ENCODE measurements around the gene DRD3.

Gene DRD3

DNA sequence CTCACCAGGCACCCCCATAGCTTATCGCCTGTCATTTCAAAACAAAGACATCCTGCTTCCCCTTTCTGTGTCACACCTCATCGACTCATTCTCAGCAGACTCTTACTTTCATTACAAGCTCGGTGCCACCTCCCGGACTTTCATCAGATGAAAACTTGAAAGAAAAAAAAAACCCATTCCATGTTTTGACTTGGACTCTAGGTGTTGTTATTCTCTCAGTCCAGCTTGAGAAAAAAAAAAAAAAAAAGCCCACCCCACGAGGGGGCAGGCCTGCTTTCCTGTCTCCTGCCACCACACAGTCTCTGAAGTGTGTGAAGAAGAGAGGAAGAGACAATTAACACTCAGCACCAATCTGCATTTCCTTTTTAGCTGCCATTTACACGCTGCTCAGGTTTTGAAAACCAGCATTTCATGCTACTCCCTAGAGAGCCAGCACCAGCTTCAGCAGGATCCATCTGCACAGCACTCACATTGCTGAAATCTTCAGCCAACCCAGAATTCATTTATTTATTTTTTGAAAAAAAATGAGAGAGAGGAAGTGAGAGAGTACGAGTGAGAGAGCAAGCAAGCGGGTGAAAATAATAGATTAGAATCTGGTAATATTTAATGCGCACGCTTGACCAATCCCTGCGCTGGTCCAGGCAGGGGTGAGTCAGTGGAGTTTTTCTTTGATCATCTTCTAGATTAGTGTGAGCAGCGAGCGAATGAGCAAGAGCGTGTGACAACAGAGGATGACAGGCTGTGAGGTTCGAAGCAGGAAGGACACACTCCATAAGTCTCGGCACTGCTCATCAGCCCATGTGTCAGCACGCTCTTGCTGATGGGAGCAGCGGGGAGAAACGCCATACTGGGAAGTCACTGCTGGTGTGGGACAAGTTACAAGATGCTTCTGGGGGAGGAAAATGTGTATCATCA, 35.0 kb upstream of the DRD3 start:
- Histone ChIP-seq H3K27me3 (ENCODE audit: insufficient read depth, low read length) (no peaks in the 10 kb centered on the region), H3K9me3 (ENCODE audit: low read length) (no peaks in the 10 kb centered on the region), H3K36me3 (ENCODE audit: insufficient read depth, low read length) (no peaks in the 10 kb centered on the region), H3K4me3 (ENCODE audit: low read length) (peak overlapping the region; percentile 42), H2AFZ (ENCODE audit: low read depth, low read length) (peak overlapping the region; percentile 35), H3K4me1 (ENCODE audit: insufficient read depth, low read length) (peaks cover 20% of the 10 kb centered on the region)

DNA sequence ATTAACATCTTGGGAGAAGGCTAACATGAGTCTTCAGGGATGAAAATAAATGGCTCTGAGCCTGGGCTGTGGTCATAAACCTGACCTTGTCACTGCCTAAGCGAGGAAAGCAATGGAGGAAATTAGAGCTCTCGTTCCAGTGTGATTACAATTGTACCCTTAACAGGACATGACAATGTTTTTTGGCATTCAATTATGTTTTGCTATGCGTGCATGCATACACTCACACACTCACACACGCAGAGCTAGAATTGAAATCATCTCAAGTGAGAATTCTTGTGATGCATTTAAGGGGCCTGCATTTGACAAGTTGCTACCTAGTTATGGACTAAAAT, 34.4 kb upstream of the DRD3 start:
- Histone ChIP-seq H3K4me1 (ENCODE audit: insufficient read depth, low read length) (peaks cover 20% of the 10 kb centered on the region), H2AFZ (ENCODE audit: low read depth, low read length) (peak overlapping the region; percentile 35), H3K36me3 (ENCODE audit: insufficient read depth, low read length) (no peaks in the 10 kb centered on the region), H3K27me3 (ENCODE audit: insufficient read depth, low read length) (no peaks in the 10 kb centered on the region), H3K4me3 (ENCODE audit: low read length) (peak overlapping the region; percentile 42), H3K9me3 (ENCODE audit: low read length) (no peaks in the 10 kb centered on the region)

DNA sequence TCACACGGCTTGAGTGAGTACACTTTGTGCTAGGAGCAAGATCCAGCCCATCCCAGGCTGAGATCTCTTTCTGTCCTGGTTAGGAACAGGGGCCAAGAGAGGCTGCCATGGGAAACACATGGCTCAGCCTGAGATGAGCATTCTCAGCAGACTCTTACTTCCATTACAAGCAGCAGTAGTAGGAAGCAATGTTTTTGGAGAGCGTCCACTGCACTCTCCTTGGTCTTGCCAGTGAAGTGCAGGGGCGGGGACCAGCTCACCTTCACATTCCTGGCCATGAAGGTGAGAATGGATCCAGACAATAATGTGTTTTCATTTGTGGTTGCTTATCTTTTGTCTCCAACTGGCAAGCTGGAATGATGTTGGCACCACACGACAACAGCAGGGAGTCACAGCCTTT, 33.8 kb upstream of the DRD3 start:
- no peaks in the 10 kb centered on the region for H3K9me3 ChIP-seq (ENCODE audit: low read length)
- H3K27me3 ChIP-seq (ENCODE audit: insufficient read depth, low read length), result no peaks in the 10 kb centered on the region
- H3K4me1 ChIP-seq (ENCODE audit: insufficient read depth, low read length), result peaks cover 20% of the 10 kb centered on the region
- H3K36me3 ChIP-seq (ENCODE audit: insufficient read depth, low read length), result no peaks in the 10 kb centered on the region
- no peak overlapping the region for H2AFZ ChIP-seq (ENCODE audit: low read depth, low read length)
- H3K4me3 ChIP-seq (ENCODE audit: low read length), result no peak overlapping the region

DNA sequence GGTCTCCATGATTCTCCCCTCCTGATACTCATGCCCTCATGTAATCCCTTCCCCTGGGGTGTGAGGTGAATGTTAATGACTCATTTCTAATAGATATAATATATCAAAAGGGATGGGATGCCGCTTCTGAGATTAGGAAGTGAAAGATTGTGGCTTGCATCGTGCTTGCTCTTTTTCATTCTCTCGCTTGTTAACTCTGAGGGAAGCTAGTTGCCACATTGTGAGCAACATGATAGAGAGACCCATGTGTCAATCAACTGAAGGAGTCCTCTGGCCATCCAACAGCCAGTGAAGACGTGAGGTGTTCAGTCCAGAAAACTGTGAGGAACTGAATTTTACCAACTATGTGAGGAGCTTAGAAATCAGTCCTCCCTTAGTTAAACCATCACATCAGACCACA, 28.9 kb upstream of the DRD3 start:
- Histone ChIP-seq H3K4me1 (ENCODE audit: insufficient read depth, low read length) (no peaks in the 10 kb centered on the region), H3K9me3 (ENCODE audit: low read length) (no peaks in the 10 kb centered on the region), H3K36me3 (ENCODE audit: insufficient read depth, low read length) (no peaks in the 10 kb centered on the region), H2AFZ (ENCODE audit: low read depth, low read length) (no peak overlapping the region), H3K27me3 (ENCODE audit: insufficient read depth, low read length) (no peaks in the 10 kb centered on the region), H3K4me3 (ENCODE audit: low read length) (no peak overlapping the region)

DNA sequence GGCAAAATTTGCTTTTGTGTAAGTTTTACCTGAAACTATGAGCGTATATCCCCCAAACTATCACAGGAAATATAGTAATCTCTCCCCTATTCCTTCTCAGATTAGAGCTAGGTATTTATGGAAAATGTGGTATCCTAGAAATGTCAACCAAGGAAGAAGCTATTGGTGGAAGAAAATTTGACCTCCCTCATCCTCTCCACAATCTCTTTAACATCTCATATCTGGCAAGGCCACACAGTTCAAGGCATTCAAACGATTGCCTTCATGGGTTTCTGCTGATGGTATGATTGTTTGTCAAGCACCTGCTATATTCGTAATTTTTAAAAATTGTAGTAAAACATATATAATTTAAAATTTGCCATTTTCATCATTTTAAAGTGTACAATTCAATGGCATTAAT, 27.5 kb upstream of the DRD3 start:
- Histone ChIP-seq H3K36me3 (ENCODE audit: insufficient read depth, low read length) (no peaks in the 10 kb centered on the region), H3K9me3 (ENCODE audit: low read length) (no peaks in the 10 kb centered on the region), H3K27me3 (ENCODE audit: insufficient read depth, low read length) (no peaks in the 10 kb centered on the region), H3K4me3 (ENCODE audit: low read length) (no peak overlapping the region), H2AFZ (ENCODE audit: low read depth, low read length) (no peak overlapping the region), H3K4me1 (ENCODE audit: insufficient read depth, low read length) (no peaks in the 10 kb centered on the region)

DNA sequence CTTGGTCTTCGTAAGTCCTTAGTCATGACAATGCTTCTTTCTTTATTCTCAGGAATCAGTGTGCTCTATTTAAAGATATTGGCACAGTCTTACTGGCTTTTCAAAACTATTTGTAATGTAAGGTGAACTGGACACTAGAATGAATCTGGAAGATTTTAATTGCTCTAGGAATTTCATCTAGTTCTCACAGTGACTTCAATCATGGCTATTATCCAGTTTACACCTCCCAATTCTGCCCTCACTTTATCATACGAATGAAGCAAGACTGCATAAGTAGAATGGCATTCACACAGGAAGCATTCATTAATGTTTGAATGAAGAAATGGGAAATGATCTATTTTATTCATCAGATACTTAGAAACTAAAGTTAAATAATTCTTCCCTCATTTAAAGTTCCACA, 26.7 kb upstream of the DRD3 start:
- no peaks in the 10 kb centered on the region for H3K27me3 ChIP-seq (ENCODE audit: insufficient read depth, low read length)
- no peaks in the 10 kb centered on the region for H3K9me3 ChIP-seq (ENCODE audit: low read length)
- H2AFZ ChIP-seq (ENCODE audit: low read depth, low read length), result no peak overlapping the region
- H3K4me3 ChIP-seq (ENCODE audit: low read length), result no peak overlapping the region
- no peaks in the 10 kb centered on the region for H3K4me1 ChIP-seq (ENCODE audit: insufficient read depth, low read length)
- H3K36me3 ChIP-seq (ENCODE audit: insufficient read depth, low read length), result no peaks in the 10 kb centered on the region

DNA sequence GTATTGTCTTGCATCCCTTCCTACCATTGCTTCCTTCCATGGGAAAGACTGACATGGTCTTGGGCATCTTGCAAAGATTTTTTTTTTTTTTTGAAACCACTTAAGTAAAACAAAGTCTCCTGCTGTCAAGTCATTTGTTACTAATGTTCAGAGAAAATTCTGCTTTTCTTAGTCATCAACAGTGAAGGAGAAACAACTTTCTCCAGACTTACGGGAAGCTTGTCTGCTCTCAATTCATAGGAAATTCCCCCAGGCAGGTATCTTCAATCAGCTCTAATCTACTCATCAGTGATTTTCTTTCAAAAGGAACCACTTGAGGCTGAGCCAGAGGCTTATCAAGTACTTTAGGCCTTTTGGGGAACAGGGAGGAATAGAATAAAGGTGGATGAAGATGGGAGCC, 15.9 kb upstream of the DRD3 start:
- no peaks in the 10 kb centered on the region for H3K4me1 ChIP-seq (ENCODE audit: insufficient read depth, low read length)
- no peak overlapping the region for H3K4me3 ChIP-seq (ENCODE audit: low read length)
- no peaks in the 10 kb centered on the region for H3K27me3 ChIP-seq (ENCODE audit: insufficient read depth, low read length)
- no peaks in the 10 kb centered on the region for H3K9me3 ChIP-seq (ENCODE audit: low read length)
- H2AFZ ChIP-seq (ENCODE audit: low read depth, low read length), result no peak overlapping the region
- no peaks in the 10 kb centered on the region for H3K36me3 ChIP-seq (ENCODE audit: insufficient read depth, low read length)

DNA sequence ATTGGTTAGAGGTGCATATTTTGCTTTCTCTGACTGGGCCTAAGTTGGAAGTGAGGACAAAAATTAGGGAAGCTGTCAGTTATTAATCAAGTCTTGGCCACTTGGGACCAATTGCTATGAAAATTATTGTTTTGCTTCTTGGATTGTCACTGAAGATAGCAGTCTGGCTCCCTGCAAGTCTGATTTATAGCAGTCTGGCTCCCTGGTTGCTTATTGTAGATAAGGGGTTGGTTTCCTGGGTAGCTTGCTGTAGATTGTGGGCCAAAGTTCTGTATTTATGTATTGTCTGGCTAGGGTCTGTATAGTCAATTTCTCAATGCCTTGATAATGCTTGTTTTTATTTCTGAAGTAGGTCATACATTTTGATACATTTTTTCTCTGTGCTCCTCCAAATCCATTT, 13.3 kb upstream of the DRD3 start:
- Histone ChIP-seq H3K4me1 (ENCODE audit: insufficient read depth, low read length) (no peaks in the 10 kb centered on the region), H3K9me3 (ENCODE audit: low read length) (no peaks in the 10 kb centered on the region), H2AFZ (ENCODE audit: low read depth, low read length) (no peak overlapping the region), H3K4me3 (ENCODE audit: low read length) (no peak overlapping the region), H3K27me3 (ENCODE audit: insufficient read depth, low read length) (no peaks in the 10 kb centered on the region), H3K36me3 (ENCODE audit: insufficient read depth, low read length) (no peaks in the 10 kb centered on the region)

DNA sequence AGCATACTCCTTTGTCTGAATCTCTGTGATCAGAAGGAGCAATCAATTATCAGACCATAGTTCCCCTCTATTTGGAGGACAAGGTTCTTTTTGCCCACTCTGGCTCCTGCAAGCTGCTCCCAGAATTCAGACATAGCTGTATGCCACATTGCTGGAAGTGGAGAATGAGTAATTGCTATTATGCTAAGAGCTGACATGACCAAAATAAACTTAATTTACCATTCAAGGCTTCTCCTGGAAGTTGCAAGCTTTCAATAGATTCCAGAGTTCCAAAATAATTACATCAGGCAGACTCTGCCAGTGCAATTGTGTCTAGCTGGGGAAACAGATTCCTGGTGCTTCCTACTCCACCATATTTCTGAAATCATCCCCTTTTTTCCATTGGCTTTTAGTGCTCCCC, 7.6 kb upstream of the DRD3 start:
- Histone ChIP-seq H3K36me3 (ENCODE audit: insufficient read depth, low read length) (no peaks in the 10 kb centered on the region), H3K4me1 (ENCODE audit: insufficient read depth, low read length) (no peaks in the 10 kb centered on the region), H3K27me3 (ENCODE audit: insufficient read depth, low read length) (no peaks in the 10 kb centered on the region), H2AFZ (ENCODE audit: low read depth, low read length) (no peak overlapping the region), H3K9me3 (ENCODE audit: low read length) (no peaks in the 10 kb centered on the region), H3K4me3 (ENCODE audit: low read length) (no peak overlapping the region)

DNA sequence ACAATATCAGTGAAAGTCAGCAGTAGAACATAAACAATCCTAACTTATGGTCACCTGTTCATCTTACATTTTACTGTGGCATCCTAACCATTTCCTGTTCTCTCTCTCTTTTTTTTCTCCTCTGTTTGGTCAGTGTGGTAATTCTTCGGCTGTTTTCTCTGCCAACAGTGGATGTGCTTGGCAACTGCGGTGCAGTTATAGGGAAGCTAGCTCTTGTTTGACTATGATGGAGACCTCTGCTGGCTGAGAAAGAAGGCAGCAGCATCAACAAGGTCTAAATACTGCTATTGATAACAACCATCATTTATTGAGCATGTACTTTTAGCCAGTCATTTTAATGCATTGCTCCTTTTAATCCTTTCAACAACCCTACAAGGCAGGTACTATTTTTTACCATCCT, 723 bp upstream of the DRD3 start:
- Histone ChIP-seq H3K27me3 (ENCODE audit: insufficient read depth, low read length) (no peaks in the 10 kb centered on the region), H2AFZ (ENCODE audit: low read depth, low read length) (no peak overlapping the region), H3K36me3 (ENCODE audit: insufficient read depth, low read length) (no peaks in the 10 kb centered on the region), H3K4me3 (ENCODE audit: low read length) (no peak overlapping the region), H3K9me3 (ENCODE audit: low read length) (no peaks in the 10 kb centered on the region), H3K4me1 (ENCODE audit: insufficient read depth, low read length) (no peaks in the 10 kb centered on the region)

DNA sequence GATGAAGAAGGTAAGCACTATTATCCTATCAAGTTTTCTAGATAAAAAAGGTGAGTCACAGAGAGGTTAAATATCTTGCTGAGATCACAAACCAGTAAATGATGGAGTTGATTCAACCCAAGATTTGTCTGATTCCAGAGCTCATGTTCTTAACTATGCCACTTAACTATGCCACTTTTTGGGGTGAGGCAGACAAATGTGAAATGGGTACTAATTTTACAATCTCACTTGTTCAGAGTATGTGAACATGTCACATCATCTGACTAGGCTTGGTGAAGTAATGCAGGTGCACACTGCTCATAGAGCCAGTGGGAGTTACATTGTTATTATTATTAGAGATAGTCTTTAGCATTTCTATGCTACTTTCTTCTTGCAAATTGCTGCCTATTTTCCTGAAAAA, 2.0 kb downstream of the DRD3 start:
- no peak overlapping the region for H2AFZ ChIP-seq (ENCODE audit: low read depth, low read length)
- H3K27me3 ChIP-seq (ENCODE audit: insufficient read depth, low read length), result peaks cover 3% of the 10 kb centered on the region
- no peak overlapping the region for H3K4me3 ChIP-seq (ENCODE audit: low read length)
- H3K4me1 ChIP-seq (ENCODE audit: insufficient read depth, low read length), result no peaks in the 10 kb centered on the region
- H3K36me3 ChIP-seq (ENCODE audit: insufficient read depth, low read length), result no peaks in the 10 kb centered on the region
- no peaks in the 10 kb centered on the region for H3K9me3 ChIP-seq (ENCODE audit: low read length)

DNA sequence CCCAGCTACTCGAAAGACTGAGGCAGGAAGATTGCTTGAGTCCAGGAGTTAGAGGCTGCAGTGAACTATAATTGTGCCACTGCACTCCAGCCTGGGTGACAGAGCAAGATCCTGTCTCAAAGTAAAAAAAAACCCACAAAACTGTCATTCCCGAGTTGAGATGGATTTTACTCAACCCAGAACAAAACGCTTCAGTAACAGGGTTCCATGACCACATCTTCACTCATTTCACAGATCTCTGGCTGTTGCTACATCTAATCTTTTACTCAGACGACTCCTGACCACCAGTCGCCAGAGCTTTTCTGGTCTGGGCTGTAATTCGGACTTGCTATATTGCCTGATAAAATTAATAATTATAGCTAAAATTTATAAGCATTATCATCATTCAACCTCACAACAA, 2.4 kb downstream of the DRD3 start:
- H2AFZ ChIP-seq (ENCODE audit: low read depth, low read length), result no peak overlapping the region
- peaks cover 3% of the 10 kb centered on the region for H3K27me3 ChIP-seq (ENCODE audit: insufficient read depth, low read length)
- no peaks in the 10 kb centered on the region for H3K36me3 ChIP-seq (ENCODE audit: insufficient read depth, low read length)
- H3K4me1 ChIP-seq (ENCODE audit: insufficient read depth, low read length), result no peaks in the 10 kb centered on the region
- H3K4me3 ChIP-seq (ENCODE audit: low read length), result no peak overlapping the region
- no peaks in the 10 kb centered on the region for H3K9me3 ChIP-seq (ENCODE audit: low read length)

DNA sequence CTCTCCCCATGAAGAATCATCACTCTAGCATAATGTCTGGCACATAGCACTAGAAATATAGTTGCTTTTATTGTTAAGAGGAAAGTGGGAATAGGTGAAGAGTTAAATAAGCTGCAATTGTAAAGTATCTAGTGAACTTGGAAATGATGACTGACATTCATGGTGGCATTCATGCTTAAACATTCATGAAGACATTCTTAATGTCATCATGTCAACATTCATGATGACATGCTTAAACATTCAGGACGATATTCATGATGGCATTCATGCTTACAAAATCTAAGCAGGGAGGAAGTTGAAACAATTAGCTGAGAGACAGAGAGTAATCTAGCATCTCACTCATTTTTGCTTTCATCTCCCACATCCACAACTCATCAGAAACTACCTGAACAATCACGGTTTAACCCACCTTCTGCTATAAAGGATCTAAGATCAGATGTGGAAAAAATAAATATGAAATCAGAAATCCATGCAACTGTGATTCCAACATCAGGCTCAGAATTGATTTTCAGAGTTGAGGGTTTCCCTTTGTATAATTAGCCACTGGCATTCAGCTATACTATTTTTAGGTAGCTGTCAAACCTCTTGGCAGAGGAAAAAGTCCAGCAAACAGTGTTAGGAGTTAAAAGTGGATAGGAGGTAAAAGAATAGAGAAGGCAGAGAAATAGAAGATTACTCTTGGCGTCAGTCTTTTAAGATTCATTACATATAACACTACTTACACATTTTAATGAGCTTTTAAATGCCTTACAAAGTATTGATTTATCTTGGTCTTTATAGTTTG, 3.5 kb downstream of the DRD3 start:
- Histone ChIP-seq H3K4me3 (ENCODE audit: low read length) (no peak overlapping the region), H3K36me3 (ENCODE audit: insufficient read depth, low read length) (no peaks in the 10 kb centered on the region), H2AFZ (ENCODE audit: low read depth, low read length) (no peak overlapping the region), H3K9me3 (ENCODE audit: low read length) (no peaks in the 10 kb centered on the region), H3K4me1 (ENCODE audit: insufficient read depth, low read length) (no peaks in the 10 kb centered on the region), H3K27me3 (ENCODE audit: insufficient read depth, low read length) (peaks cover 3% of the 10 kb centered on the region)
